Measurements from ENCODE around the gene TIMP3. TPM values are rescaled to one million over a fixed set of nuclear protein-coding genes. Genes with fewer than 3 reads are reported as not detected.

TIMP3 gene
- total RNA-seq, 4 donors from 2014 or later, result 560 to 818 (median 738) TPM

DNA sequence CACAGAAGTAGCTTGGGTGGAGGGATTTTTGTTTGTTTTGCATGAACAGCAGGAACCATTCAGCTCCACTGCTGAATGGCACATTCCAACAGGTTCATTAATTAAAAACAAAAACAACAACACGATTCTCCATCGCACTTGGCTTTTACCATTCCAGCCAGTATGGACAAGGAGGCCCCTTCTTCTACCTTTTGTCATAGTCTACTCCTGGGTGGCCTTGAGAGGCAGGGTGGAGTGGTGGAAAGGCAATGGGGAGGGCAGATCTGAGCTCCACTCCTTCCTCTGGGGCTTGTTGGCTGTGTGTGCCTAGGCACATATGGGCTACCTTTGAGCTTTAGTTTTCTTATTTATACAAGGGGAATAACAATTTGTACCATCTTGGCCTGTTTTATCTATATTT lies 4.8 kb downstream of the TIMP3 start:
- H3K27ac ChIP-seq, result peak overlapping the region in 2 of 4 donors; percentile 48 to 95
- WGBS, 2 donors (ENCODE audit: low coverage in 1 of 2), result 11 to 36% methylated on average over 2 of the region's 2 CpGs
- H3K9me3 ChIP-seq, result no peaks in the 10 kb centered on the region
- H3K36me3 ChIP-seq, result peaks cover 0 to 17% of the 10 kb centered on the region in 2 donors
- no peaks in the 10 kb centered on the region for H3K27me3 ChIP-seq
- TF ChIP-seq, protein P1, sequence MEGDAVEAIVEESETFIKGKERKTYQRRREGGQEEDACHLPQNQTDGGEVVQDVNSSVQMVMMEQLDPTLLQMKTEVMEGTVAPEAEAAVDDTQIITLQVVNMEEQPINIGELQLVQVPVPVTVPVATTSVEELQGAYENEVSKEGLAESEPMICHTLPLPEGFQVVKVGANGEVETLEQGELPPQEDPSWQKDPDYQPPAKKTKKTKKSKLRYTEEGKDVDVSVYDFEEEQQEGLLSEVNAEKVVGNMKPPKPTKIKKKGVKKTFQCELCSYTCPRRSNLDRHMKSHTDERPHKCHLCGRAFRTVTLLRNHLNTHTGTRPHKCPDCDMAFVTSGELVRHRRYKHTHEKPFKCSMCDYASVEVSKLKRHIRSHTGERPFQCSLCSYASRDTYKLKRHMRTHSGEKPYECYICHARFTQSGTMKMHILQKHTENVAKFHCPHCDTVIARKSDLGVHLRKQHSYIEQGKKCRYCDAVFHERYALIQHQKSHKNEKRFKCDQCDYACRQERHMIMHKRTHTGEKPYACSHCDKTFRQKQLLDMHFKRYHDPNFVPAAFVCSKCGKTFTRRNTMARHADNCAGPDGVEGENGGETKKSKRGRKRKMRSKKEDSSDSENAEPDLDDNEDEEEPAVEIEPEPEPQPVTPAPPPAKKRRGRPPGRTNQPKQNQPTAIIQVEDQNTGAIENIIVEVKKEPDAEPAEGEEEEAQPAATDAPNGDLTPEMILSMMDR (IDR thresholded peaks at IDR 0.05), result no peak
- TF ChIP-seq POLR2A (IDR thresholded peaks at IDR 0.05) (no peak), POLR2AphosphoS5 (IDR thresholded peaks at IDR 0.05) (peak; percentile 3), EP300 (IDR thresholded peaks at IDR 0.05) (no peak)
- ATAC-seq, result no peak
- H3K4me1 ChIP-seq, result peaks cover 16 to 77% (median 26%) of the 10 kb centered on the region in 3 donors
- H3K4me3 ChIP-seq, result peak overlapping the region in 1 of 2 donors; percentile 87

GRCh38 chr22:32808038-32808445 lies 6.5 kb downstream of the TIMP3 start:
- no peak for ATAC-seq
- Histone ChIP-seq H3K27me3 (no peaks in the 10 kb centered on the region), H3K9me3 (no peaks in the 10 kb centered on the region), H3K4me1 (peaks cover 16 to 93% (median 38%) of the 10 kb centered on the region in 3 donors), H3K4me3 (peak overlapping the region in 1 of 2 donors; percentile 15), H3K27ac (peak overlapping the region in 2 of 4 donors; percentile 8 to 26), H3K36me3 (peaks cover 0 to 17% of the 10 kb centered on the region in 2 donors)
- TF ChIP-seq POLR2A (IDR thresholded peaks at IDR 0.05) (no peak), EP300 (IDR thresholded peaks at IDR 0.05) (no peak), POLR2AphosphoS5 (IDR thresholded peaks at IDR 0.05) (no peak)
- TF ChIP-seq, protein P1 (IDR thresholded peaks at IDR 0.05), result no peak
- 3 to 11% methylated on average over 2 to 3 of the region's 4 CpGs for WGBS, 2 donors (ENCODE audit: low coverage in 1 of 2)

DNA sequence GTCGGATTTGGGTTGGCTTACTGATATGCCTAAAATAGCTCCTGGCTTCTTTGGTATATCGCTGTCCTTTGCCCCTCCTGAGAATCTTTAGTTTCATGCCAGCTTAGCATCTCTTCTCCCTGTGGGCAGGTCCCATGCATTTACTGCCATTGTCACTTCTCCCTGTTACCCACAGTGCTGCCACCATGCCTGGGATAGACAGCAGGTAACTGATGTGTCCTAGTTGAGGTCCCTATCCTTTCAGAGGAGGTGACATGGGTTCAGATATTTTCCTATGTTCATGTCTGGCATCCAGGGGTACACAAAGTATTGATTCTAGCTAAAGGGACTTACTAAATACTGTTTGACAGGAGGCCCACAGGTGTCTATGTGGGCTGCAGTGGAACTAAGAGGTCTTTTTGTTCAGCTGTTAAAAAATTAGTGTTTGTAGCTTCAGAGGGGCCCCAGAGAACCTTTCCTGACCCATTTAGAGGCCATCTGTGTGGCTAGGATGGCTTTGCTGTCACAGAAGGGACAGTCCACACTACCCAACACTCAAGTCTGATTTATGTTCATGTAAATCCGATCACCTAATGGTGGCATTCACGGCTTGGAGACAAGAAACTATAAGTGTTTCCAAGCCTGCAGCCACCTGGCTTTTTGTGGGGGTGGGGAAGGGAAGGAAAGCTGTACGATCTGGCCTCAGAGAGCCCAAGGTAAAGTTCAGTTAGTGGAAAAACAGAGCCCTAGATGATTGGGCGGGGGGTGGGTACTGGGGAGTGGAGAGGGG lies 8.5 kb downstream of the TIMP3 start:
- H3K4me3 ChIP-seq, result peak overlapping the region in 1 of 2 donors; percentile 2
- no peaks in the 10 kb centered on the region for H3K27me3 ChIP-seq
- H3K9me3 ChIP-seq, result no peaks in the 10 kb centered on the region
- no peak for ATAC-seq
- TF ChIP-seq EP300 (IDR thresholded peaks at IDR 0.05) (no peak), POLR2AphosphoS5 (IDR thresholded peaks at IDR 0.05) (no peak), POLR2A (IDR thresholded peaks at IDR 0.05) (no peak)
- TF ChIP-seq, protein P1 (IDR thresholded peaks at IDR 0.05), result no peak
- H3K27ac ChIP-seq, result peak overlapping the region in 1 of 4 donors; percentile 55
- H3K36me3 ChIP-seq, result peaks cover 0 to 17% of the 10 kb centered on the region in 2 donors
- peaks cover 16 to 97% (median 41%) of the 10 kb centered on the region in 3 donors for H3K4me1 ChIP-seq
- WGBS, 2 donors (ENCODE audit: low coverage in 1 of 2), result 28 to 54% methylated on average over 2 to 6 of the region's 6 CpGs

DNA sequence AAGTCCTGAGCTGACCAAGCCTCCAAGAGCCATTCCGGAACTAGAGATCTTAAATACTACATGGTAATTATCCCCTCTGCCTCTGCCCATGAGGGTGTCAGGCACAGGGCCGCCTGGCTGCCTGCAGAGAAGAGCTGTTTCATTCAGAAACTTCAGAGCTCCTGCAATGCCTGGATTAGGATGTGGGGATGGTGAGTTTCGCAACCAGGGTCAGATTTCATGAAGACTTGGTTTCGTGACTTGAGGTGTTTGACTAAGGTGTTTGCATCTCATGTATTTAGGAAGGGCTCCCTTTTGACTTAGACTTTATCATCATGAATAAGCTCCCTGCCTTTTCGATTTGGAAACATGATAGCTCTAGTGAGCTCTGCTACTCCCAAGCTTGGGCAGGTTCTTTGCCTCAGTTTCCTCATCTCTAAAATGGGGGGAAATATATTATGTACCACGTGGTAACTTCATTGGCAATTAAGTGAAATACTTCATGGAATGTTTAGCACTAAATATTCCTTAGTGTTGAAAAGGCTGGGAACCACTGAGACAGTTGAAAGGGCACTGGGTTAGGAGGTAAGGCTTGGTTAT lies 9.1 kb downstream of the TIMP3 start:
- WGBS, 2 donors (ENCODE audit: low coverage in 1 of 2), result 43 to 64% methylated on average over 3 to 6 of the region's 6 CpGs
- H3K9me3 ChIP-seq, result no peaks in the 10 kb centered on the region
- TF ChIP-seq POLR2AphosphoS5 (IDR thresholded peaks at IDR 0.05), result no peak
- TF ChIP-seq POLR2A (IDR thresholded peaks at IDR 0.05), result no peak
- TF ChIP-seq, protein P1 (IDR thresholded peaks at IDR 0.05), result no peak
- no peak for TF ChIP-seq EP300 (IDR thresholded peaks at IDR 0.05)
- no peaks in the 10 kb centered on the region for H3K27me3 ChIP-seq
- peak overlapping the region in 2 of 4 donors; percentile 43 to 55 for H3K27ac ChIP-seq
- peaks cover 0 to 17% of the 10 kb centered on the region in 2 donors for H3K36me3 ChIP-seq
- ATAC-seq, result no peak
- peaks cover 16 to 97% (median 48%) of the 10 kb centered on the region in 3 donors for H3K4me1 ChIP-seq
- peak overlapping the region in 1 of 2 donors; percentile 2 for H3K4me3 ChIP-seq

Data from gastroesophageal sphincter (tissue), 4 donors.